ENCODE results near the gene SIGMAR1.

- no peak for TF ChIP-seq CTCF (IDR thresholded peaks at IDR 0.05)
- TF ChIP-seq ZFX (IDR thresholded peaks at IDR 0.05; ENCODE audit: borderline replicate concordance): no peak
These were observed 50.3 kb downstream of the SIGMAR1 start for GRCh38 chr9:34587271-34587670.
